ENCODE data around the gene ORAI3. TPM values are rescaled to one million over a fixed set of nuclear protein-coding genes. Genes with fewer than 3 reads are reported as not detected.

Gene ORAI3
- total RNA-seq, 4 donors from 2014 or later, result 10.3 to 15.6 (median 12.5) TPM

DNA sequence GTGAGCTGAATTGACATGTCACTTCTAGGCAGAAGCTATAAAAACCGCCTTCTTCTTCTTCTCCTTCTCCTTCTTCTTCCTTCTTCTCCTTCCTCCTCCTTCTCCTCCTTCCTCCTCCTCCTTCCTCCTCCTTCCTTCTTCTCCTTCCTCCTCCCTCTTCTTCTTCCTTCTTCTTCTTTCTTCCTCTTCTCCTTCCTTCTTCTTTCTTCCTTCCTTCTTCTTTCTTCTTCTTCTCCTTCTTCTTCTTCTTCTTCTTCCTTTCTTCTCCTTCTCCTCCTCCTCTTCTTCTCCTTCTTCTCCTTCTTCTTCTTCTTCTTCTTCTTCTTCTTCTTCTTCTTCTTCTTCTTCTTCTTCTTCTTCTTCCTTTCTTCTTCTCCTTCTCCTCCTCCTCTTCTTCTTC, 30.3 kb upstream of the ORAI3 start:
- no peak overlapping the region for H3K4me3 ChIP-seq
- in situ Hi-C loops (cut with MboI; ENCODE audit: low sequenced_read_pairs in 4 of 4), result loop anchor here in 2 of 4 donors (5.0 kb wide), 1 partner anchor 71 kb away; no protein-coding TSS in a partner anchor
- H3K36me3 ChIP-seq, result no peaks in the 10 kb centered on the region
- H3K27ac ChIP-seq, result no peak overlapping the region
- intact Hi-C loops (cut with DNase I; ENCODE audit: low total_unique reads), result no loop called here
- ATAC-seq (no peak), DNase-seq (no peak)
- H3K9me3 ChIP-seq, result no peaks in the 10 kb centered on the region
- H3K4me1 ChIP-seq, result peaks cover 2 to 5% of the 10 kb centered on the region in 2 donors
- H3K27me3 ChIP-seq, result no peaks in the 10 kb centered on the region
- TF ChIP-seq, protein P1, sequence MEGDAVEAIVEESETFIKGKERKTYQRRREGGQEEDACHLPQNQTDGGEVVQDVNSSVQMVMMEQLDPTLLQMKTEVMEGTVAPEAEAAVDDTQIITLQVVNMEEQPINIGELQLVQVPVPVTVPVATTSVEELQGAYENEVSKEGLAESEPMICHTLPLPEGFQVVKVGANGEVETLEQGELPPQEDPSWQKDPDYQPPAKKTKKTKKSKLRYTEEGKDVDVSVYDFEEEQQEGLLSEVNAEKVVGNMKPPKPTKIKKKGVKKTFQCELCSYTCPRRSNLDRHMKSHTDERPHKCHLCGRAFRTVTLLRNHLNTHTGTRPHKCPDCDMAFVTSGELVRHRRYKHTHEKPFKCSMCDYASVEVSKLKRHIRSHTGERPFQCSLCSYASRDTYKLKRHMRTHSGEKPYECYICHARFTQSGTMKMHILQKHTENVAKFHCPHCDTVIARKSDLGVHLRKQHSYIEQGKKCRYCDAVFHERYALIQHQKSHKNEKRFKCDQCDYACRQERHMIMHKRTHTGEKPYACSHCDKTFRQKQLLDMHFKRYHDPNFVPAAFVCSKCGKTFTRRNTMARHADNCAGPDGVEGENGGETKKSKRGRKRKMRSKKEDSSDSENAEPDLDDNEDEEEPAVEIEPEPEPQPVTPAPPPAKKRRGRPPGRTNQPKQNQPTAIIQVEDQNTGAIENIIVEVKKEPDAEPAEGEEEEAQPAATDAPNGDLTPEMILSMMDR (IDR thresholded peaks at IDR 0.05 in 4 of 5, conservative IDR thresholded peaks at IDR 0.05 in 1 of 5), result no peak
- no peak for TF ChIP-seq POLR2A (IDR thresholded peaks at IDR 0.05)

DNA sequence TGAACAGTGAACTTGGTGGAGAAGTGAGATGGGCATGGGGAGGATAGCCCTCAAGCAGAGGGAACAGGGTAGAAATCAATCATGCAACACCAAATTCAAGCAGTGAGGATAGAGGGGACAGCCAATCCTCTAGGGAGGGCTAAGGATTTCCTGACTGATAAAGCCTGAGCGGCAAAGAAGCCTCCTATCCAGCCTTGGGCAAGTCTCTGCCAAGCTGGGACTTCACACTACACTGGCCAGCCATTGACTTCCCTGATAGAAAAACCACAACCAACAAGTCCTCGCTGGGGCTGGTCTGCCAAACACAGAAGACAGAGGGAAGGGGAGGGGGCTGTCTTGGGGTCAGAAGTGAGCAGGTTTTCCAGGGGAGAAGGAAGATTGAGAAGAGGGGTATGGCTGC, 28.0 kb upstream of the ORAI3 start:
- Histone ChIP-seq H3K27ac (no peak overlapping the region), H3K9me3 (no peaks in the 10 kb centered on the region), H3K4me1 (peaks cover 11% of the 10 kb centered on the region in 2 donors), H3K36me3 (no peaks in the 10 kb centered on the region), H3K4me3 (no peak overlapping the region), H3K27me3 (no peaks in the 10 kb centered on the region)
- TF ChIP-seq, protein P1 (IDR thresholded peaks at IDR 0.05 in 4 of 5, conservative IDR thresholded peaks at IDR 0.05 in 1 of 5), result no peak
- TF ChIP-seq POLR2A (IDR thresholded peaks at IDR 0.05), result no peak
- intact Hi-C loops (cut with DNase I; ENCODE audit: low total_unique reads) (loop anchor here (1.0 kb wide), 1 partner anchor 77 kb away; no protein-coding TSS in a partner anchor), in situ Hi-C loops (cut with MboI; ENCODE audit: low sequenced_read_pairs in 4 of 4) (loop anchor here in 1 of 4 donors (5.0 kb wide), 1 partner anchor 79 kb away; no protein-coding TSS in a partner anchor)
- DNase-seq (no peak), ATAC-seq (no peak)

DNA sequence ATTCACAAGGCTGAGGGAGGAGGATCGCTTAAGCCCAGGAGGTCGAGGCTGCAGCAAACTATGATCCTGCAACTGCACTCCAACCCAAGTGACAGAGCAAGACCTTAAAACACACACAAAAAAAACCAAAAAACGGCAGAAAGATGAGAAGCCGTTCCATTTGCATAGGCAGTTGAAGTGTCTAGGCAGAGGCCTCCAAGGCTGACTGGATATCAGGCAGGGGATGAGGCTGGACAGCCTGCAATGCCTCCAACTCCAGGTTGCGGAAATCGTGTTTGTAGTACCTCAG, 27.5 kb upstream of the ORAI3 start:
- no peaks in the 10 kb centered on the region for H3K9me3 ChIP-seq
- ATAC-seq (no peak), DNase-seq (no peak)
- intact Hi-C loops (cut with DNase I; ENCODE audit: low total_unique reads), result loop anchor here (1.0 kb wide), 1 partner anchor 77 kb away; no protein-coding TSS in a partner anchor
- H3K27ac ChIP-seq, result peak overlapping the region; percentile 65 to 97 (median 94)
- H3K36me3 ChIP-seq, result no peaks in the 10 kb centered on the region
- in situ Hi-C loops (cut with MboI; ENCODE audit: low sequenced_read_pairs in 4 of 4), result loop anchor here in 1 of 4 donors (5.0 kb wide), 1 partner anchor 79 kb away; no protein-coding TSS in a partner anchor
- H3K4me3 ChIP-seq, result peak overlapping the region; percentile 57 to 84 (median 70)
- H3K27me3 ChIP-seq, result no peaks in the 10 kb centered on the region
- H3K4me1 ChIP-seq, result peaks cover 11% of the 10 kb centered on the region in 2 donors
- TF ChIP-seq, protein P1 (IDR thresholded peaks at IDR 0.05 in 4 of 5, conservative IDR thresholded peaks at IDR 0.05 in 1 of 5), result no peak
- TF ChIP-seq POLR2A (IDR thresholded peaks at IDR 0.05), result no peak

DNA sequence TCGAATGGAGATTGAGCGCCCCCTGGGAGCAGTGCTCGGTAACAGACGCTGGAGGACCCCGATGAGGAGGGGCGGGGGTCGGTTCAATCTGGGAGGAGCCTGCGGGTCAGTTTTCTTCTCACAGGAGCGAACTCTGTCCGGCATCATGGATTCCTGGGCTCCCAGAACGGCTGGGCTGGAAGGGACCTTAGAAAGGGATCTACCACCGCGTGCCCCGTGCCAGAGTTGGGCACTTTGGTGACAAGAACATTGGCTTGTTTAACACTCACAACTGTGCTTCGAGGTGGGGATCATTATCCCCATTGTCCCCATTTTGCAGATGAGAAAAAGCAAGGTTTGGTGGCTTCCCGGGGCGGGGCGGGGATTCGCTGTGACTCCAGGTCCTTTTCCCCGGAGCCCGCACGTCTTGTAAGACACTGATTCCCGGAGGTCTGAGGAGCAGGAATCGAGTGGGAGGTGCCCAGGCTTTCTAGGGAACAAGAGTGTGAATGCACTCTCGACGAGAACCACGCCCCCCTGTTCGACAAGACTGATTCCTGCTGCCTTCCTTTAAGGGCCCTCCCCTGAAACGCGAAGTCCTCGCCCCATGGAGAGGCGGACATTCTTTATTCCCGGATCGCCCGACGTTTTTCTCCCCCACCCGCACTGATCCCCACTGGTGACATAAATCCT, 27.0 kb upstream of the ORAI3 start:
- intact Hi-C loops (cut with DNase I; ENCODE audit: low total_unique reads), result loop anchor here (1.0 to 2.0 kb wide), 4 partner anchors 25 to 224 kb away; partner anchors contain the start of gene ORAI3
- H3K27ac ChIP-seq, result peak overlapping the region; percentile 65 to 97 (median 94)

More for the DNA sequence above, 27.0 kb upstream of the ORAI3 start:
- Histone ChIP-seq H3K27me3 (no peaks in the 10 kb centered on the region), H3K4me1 (peaks cover 11% of the 10 kb centered on the region in 2 donors), H3K36me3 (no peaks in the 10 kb centered on the region), H3K9me3 (no peaks in the 10 kb centered on the region), H3K4me3 (peak overlapping the region; percentile 57 to 84 (median 70))
- peak; percentile 7 for ATAC-seq
- in situ Hi-C loops (cut with MboI; ENCODE audit: low sequenced_read_pairs in 4 of 4), result loop anchor here in 1 of 4 donors (5.0 kb wide), 1 partner anchor 80 kb away; no protein-coding TSS in a partner anchor
- no peak for TF ChIP-seq POLR2A (IDR thresholded peaks at IDR 0.05)
- TF ChIP-seq, protein P1 (IDR thresholded peaks at IDR 0.05 in 4 of 5, conservative IDR thresholded peaks at IDR 0.05 in 1 of 5), result peak; percentile 83 to 88 (median 85)
- DNase-seq, result peak; percentile 52 to 75

All from gastrocnemius medialis (tissue), 4 donors.